ENCODE measurements around the gene CDH4. TPM values are rescaled to one million over a fixed set of nuclear protein-coding genes. Genes with fewer than 3 reads are reported as not detected.

CDH4 gene
- total and polyA plus RNA-seq, 7 donors, result under 0.01 to 0.06 TPM; not detected in 5

GRCh38 chr20:61303217-61303616 lies 51.2 kb downstream of the CDH4 start:
- TF ChIP-seq EP300 (IDR thresholded peaks at IDR 0.05) (no peak), POLR2A (IDR thresholded peaks at IDR 0.05) (no peak), CTCF (IDR thresholded peaks at IDR 0.05) (no peak), POLR2AphosphoS5 (IDR thresholded peaks at IDR 0.05) (no peak)
- DNase-seq, result no peak
- no peaks in the 10 kb centered on the region for H3K27me3 ChIP-seq
- intact Hi-C loops (cut with DNase I), result no loop called here
- H3K4me1 ChIP-seq, result peaks cover 0 to 7% (median 2%) of the 10 kb centered on the region in 4 donors
- H3K27ac ChIP-seq, result no peak overlapping the region
- 80 to 88% methylated on average over 8 of the region's 8 CpGs for WGBS, 2 donors
- H3K9me3 ChIP-seq, result no peaks in the 10 kb centered on the region
- H3K36me3 ChIP-seq, result no peaks in the 10 kb centered on the region
- H3K4me3 ChIP-seq, result no peak overlapping the region

- H3K36me3 ChIP-seq, result no peaks in the 10 kb centered on the region
- TF ChIP-seq EP300 (IDR thresholded peaks at IDR 0.05) (no peak), CTCF (IDR thresholded peaks at IDR 0.05) (no peak), POLR2A (IDR thresholded peaks at IDR 0.05) (no peak), POLR2AphosphoS5 (IDR thresholded peaks at IDR 0.05) (no peak)
- no peak overlapping the region for H3K27ac ChIP-seq
- no peak overlapping the region for H3K4me3 ChIP-seq
- intact Hi-C loops (cut with DNase I), result no loop called here
- WGBS, 2 donors, result 57 to 79% methylated on average over 12 of the region's 12 CpGs
- H3K9me3 ChIP-seq, result no peaks in the 10 kb centered on the region
- no peaks in the 10 kb centered on the region for H3K27me3 ChIP-seq
- peaks cover 0 to 7% (median 2%) of the 10 kb centered on the region in 4 donors for H3K4me1 ChIP-seq
- DNase-seq, result no peak
Observed at GRCh38 chr20:61303675-61304074, 51.6 kb downstream of the CDH4 start.

GRCh38 chr20:61304750-61305149 lies 52.7 kb downstream of the CDH4 start:
- H3K4me1 ChIP-seq, result peaks cover 0 to 3% (median under 1%) of the 10 kb centered on the region in 4 donors
- H3K4me3 ChIP-seq, result no peak overlapping the region
- no peaks in the 10 kb centered on the region for H3K27me3 ChIP-seq
- WGBS, 2 donors, result 90 to 96% methylated on average over 8 of the region's 8 CpGs
- no peaks in the 10 kb centered on the region for H3K9me3 ChIP-seq
- no peak overlapping the region for H3K27ac ChIP-seq
- no peak for DNase-seq
- no peak for TF ChIP-seq POLR2A (IDR thresholded peaks at IDR 0.05)
- no peak for TF ChIP-seq CTCF (IDR thresholded peaks at IDR 0.05)
- TF ChIP-seq POLR2AphosphoS5 (IDR thresholded peaks at IDR 0.05), result no peak
- TF ChIP-seq EP300 (IDR thresholded peaks at IDR 0.05), result no peak
- intact Hi-C loops (cut with DNase I), result no loop called here
- no peaks in the 10 kb centered on the region for H3K36me3 ChIP-seq

GRCh38 chr20:61306937-61307475 lies 54.9 kb downstream of the CDH4 start:
- Histone ChIP-seq H3K27ac (no peak overlapping the region), H3K9me3 (no peaks in the 10 kb centered on the region), H3K4me3 (no peak overlapping the region), H3K27me3 (no peaks in the 10 kb centered on the region), H3K36me3 (no peaks in the 10 kb centered on the region), H3K4me1 (no peaks in the 10 kb centered on the region)
- no peak for DNase-seq
- intact Hi-C loops (cut with DNase I), result no loop called here
- TF ChIP-seq POLR2A (IDR thresholded peaks at IDR 0.05), result no peak
- no peak for TF ChIP-seq CTCF (IDR thresholded peaks at IDR 0.05)
- TF ChIP-seq POLR2AphosphoS5 (IDR thresholded peaks at IDR 0.05), result no peak
- WGBS, 2 donors, result 78 to 82% methylated on average over 10 of the region's 10 CpGs

Data from sigmoid colon (tissue), 7 donors.